Hematopoietic multipotent progenitor cell treated with erythropoietin and hydrocortisone succinate and interleukin-3 and kit ligand, for 17 days (in vitro differentiated cells): Measurements from ENCODE around the gene PTPN11.
"Not testable (repeated sequence)": the region's sequence is repeated elsewhere in the genome, so short reads cannot be mapped to it uniquely, and the experiment has no call there.

Experiments
- DNase-seq: peaks from one replicate; pipeline ENCODE4 v3.0.0-alpha.2; 2015; ENCODE audit warnings: low spot score

The PTPN11 gene

GRCh38 chr12:112418608-112419296 is at the start of gene PTPN11:
Gene PTPN11 (plus strand): TSS chr12:112418947. CDS start chr12:112419112, 165 bp downstream.
- DNase-seq = peak; percentile 76

GRCh38 chr12:112370199-112370598 is 48.5 kb upstream of the PTPN11 start:
- peak; percentile 19 for DNase-seq

- no peak for DNase-seq
These were observed 47.8 kb upstream of the PTPN11 start for GRCh38 chr12:112370868-112371510.

GRCh38 chr12:112374166-112374740 is 44.5 kb upstream of the PTPN11 start:
- DNase-seq = peak; percentile 44

GRCh38 chr12:112375105-112375504 is 43.6 kb upstream of the PTPN11 start:
- peak; percentile 31 for DNase-seq

GRCh38 chr12:112380663-112381405 is 37.9 kb upstream of the PTPN11 start:
- DNase-seq = peak; percentile 56

GRCh38 chr12:112381406-112381882 is 37.3 kb upstream of the PTPN11 start:
- peak; percentile 63 for DNase-seq

- peak; percentile 95 for DNase-seq
These were observed 36.6 kb upstream of the PTPN11 start, which contains the start of gene HECTD4 for GRCh38 chr12:112381883-112382796. Gene HECTD4 (minus strand): TSS chr12:112382431. CDS start chr12:112382128, 303 bp downstream.

GRCh38 chr12:112382866-112383265 is 35.9 kb upstream of the PTPN11 start:
- DNase-seq = no peak

- peak; percentile 93 for DNase-seq
These were observed 32.0 kb upstream of the PTPN11 start for GRCh38 chr12:112386726-112387125.

GRCh38 chr12:112389228-112389627 is 29.5 kb upstream of the PTPN11 start:
- no peak for DNase-seq

- not testable (repeated sequence) for DNase-seq
These were observed 28.7 kb upstream of the PTPN11 start for GRCh38 chr12:112389922-112390654.

- no peak for DNase-seq
These were observed 25.4 kb upstream of the PTPN11 start for GRCh38 chr12:112393328-112393727.

GRCh38 chr12:112401054-112401453 is 17.7 kb upstream of the PTPN11 start:
- no peak for DNase-seq

- no peak for DNase-seq
These were observed 16.7 kb upstream of the PTPN11 start for GRCh38 chr12:112401903-112402498.

- no peak for DNase-seq
These were observed 11.9 kb upstream of the PTPN11 start for GRCh38 chr12:112406519-112407488.

GRCh38 chr12:112407683-112408082 is 11.1 kb upstream of the PTPN11 start:
- not testable (repeated sequence) for DNase-seq

- no peak for DNase-seq
These were observed 10.1 kb upstream of the PTPN11 start for GRCh38 chr12:112408621-112409020.
